ENCODE data around the gene MAPKAPK5.

GRCh38 chr12:111841236-111841749, 735 bp upstream of the MAPKAPK5 start:
- TF ChIP-seq, protein P1, sequence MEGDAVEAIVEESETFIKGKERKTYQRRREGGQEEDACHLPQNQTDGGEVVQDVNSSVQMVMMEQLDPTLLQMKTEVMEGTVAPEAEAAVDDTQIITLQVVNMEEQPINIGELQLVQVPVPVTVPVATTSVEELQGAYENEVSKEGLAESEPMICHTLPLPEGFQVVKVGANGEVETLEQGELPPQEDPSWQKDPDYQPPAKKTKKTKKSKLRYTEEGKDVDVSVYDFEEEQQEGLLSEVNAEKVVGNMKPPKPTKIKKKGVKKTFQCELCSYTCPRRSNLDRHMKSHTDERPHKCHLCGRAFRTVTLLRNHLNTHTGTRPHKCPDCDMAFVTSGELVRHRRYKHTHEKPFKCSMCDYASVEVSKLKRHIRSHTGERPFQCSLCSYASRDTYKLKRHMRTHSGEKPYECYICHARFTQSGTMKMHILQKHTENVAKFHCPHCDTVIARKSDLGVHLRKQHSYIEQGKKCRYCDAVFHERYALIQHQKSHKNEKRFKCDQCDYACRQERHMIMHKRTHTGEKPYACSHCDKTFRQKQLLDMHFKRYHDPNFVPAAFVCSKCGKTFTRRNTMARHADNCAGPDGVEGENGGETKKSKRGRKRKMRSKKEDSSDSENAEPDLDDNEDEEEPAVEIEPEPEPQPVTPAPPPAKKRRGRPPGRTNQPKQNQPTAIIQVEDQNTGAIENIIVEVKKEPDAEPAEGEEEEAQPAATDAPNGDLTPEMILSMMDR (IDR thresholded peaks at IDR 0.05; ENCODE audit: poor library complexity), result no peak
- no peak for TF ChIP-seq EZH2 (IDR thresholded peaks at IDR 0.05; ENCODE audit: borderline replicate concordance)
- no peak for TF ChIP-seq EZH2phosphoT487 (IDR thresholded peaks at IDR 0.05; ENCODE audit: low read depth, severe bottlenecking, unreplicated experiment)

All from hepatocyte (in vitro differentiated cells).